ENCODE results near the gene C1orf74.

The C1orf74 gene

GRCh38 chr1:209784265-209785169, at the start of gene C1orf74:
TSS of gene C1orf74 (minus strand) at chr1:209784559. CDS start at chr1:209783634, 925 bp downstream.
- peak; percentile 99 to 100 (median 100) for DNase-seq (ENCODE audit: low read depth in 3 of 3)

- no peak for DNase-seq (ENCODE audit: low read depth in 3 of 3)
Observed at GRCh38 chr1:209831615-209832014, 47.3 kb upstream of the C1orf74 start.

DNA sequence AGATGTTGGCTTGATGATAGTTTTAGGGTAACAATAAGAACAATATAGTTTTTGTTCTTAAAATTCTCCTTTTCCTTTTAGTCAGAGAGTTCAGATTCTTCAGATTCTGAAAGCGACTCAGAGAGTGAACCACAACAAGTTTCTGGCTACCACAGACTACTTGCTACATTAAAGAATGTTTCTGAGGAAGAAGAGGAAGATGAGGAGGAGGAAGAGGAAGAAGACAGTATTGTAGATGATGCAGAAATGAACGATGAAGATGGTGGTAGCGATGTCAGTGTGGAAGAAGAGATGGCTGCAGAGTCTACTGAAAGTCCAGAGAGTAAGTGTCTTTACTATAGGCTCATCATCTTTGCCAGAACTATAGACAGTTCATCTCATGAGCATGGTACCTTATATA, 46.4 kb upstream of the C1orf74 start:
- no peak for DNase-seq (ENCODE audit: low read depth in 3 of 3)

DNA sequence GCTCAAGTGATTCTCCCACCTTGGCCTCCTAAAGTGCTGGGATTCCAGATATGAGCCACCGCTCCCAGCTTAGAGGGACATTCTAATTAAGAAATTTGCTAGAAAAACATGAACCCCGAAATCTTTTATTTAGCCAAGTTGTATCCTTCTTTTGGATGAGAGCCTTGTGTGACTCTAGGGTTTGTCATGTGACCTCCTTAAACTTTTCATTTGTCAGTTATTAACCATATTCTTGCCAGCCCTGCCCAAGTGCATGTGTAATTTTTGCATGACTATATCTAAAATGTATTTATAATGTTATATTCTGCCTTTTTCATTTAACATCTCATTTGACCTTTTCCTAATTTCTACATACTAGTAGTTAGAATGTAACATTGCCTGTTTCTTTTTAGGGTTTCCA, 45.4 kb upstream of the C1orf74 start:
- DNase-seq (ENCODE audit: low read depth in 3 of 3): no peak

DNA sequence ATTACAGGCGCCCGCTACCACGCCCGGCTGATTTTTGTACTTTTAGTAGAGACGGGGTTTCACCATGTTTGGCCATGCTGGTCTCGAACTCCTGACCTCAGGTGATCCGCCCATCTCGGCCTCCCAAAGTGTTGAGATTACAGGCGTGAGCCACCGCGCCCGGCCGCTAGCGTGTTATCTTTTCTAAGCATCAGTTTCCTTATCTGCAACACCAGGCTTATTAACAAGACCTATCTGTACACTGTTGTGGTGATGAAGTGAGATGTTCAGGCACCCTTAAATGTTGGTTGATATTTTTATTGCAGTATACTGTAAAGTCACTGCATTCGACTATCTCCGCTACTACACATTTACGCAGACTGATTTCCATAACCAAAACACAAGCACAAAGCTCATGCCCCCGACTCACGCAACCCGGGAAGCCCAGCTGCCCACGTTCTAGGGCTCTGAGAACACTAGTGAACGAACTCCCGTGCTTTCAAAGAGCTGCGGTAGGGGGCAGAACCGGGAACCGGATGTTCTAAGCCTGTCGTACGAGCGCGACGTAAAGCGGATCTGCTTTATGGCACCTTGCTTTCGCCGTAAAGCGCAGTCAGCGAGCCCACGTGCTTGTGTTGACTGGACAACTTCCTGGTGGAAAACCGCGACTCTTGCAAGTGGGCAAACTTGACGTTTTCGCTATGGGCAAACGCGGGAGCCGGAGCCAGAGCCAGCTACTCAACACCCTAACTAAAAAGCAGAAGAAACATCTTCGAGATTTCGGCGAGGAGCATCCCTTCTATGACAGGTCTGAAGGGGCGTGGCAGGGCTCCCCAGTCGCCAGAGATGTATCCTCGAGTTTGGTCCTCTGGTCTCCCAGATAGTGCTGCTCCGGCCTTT, 43.3 kb upstream of the C1orf74 start, which contains the start of gene UTP25:
Gene UTP25 (plus strand): TSS at position 589 of the 879 bp plus-strand sequence. CDS start 92 bp downstream, at position 681.
- DNase-seq (ENCODE audit: low read depth in 3 of 3): peak; percentile 85 to 92 (median 89)

DNA sequence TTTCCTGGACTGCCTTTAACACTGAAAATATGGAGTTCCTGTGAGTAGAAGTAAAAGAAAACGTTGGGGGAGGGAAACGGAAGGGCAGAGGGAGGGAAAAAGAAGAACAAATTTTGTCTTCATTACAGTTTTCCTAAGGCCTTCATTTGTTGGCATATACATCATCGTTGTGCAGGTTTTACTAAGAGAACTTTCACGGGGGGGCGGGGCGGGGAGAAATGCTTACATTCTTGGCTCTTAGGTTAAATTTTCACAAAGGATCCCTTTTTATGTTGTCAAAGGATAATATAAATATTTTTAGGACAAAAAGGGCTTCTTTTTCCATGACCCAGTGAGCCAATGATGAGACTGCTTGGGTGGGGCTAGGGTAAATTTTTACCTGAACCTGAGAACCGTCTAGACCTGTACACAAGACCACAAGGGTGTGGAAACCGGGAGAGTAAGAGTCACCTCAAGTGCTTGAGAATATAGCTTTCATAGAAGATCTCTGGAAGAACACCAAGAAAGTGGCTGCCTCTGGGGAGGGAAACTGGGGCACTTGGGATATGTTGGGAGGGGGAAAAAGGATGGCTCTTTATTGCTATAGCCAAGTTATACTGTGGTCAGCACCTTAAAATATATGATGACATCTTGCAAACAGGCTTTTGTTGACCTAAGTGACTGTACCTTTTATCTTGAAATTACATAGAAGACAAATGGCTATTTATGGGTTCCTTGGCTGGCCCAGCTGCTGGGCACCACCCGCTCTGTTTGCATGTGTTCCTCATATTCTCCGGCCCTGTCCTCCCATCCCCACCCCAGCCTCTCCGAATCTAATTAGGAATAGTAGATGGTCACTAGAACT, 41.5 kb upstream of the C1orf74 start:
- DNase-seq (ENCODE audit: low read depth in 3 of 3): no peak

DNA sequence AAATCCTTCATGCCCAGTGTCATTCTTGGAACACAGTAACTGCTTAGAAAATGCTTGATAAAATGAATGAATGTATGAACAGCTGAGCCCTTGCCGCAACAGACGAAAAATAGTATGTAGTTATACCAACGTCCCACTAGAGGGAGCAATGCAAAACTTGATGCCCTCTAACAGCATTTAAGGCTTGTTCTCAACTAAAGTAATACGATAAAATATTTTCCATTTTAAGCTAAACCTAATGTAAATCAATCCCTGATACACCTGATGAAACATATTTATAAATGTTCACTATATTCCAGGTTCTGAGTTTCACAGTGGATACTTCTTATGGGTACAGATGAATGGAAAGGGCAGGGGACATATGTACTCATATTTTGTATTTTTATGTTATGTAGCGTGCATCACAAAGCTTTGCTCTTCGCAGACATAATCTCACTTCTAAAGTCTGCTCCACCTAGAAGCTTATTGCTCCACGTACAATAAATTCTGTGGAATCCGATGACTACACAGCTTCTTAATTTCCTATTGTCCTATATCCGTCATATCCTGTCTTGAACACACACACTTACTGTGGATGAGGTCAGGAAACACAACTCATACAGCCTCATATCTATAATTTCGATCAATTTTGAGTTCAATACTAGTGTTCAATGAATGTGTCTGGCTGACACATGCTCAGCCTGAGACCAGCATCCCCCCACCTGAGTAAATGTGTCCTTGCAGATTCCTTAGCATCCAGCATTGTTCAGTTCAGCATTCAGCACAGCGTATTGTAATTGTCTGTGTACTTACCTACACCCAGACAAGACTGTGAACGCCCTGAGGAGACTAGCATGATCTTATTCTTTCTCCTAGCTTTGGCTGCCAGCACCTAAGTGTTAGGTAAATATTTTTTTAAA, 39.0 kb upstream of the C1orf74 start:
- peak in 1 of 3 experiments; percentile 13 for DNase-seq (ENCODE audit: low read depth in 3 of 3)

DNA sequence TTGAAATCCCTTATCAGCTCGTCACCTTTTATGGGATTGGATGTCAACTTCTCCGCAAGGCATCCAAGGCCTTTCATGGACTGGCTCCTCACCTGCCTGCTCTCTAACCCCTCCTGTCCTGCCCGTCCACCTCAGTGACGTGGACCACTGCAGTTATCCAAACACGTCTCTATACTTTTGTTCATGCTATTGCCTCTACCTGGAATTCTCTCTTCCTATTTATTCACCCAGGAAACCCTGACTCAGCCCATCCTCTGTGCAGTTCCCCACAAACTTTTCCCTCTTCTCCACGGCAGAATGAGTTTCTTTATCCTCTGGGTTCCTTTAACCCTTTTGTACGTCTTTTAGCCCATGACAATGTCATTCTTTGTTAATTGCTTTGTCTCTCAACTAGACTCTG, 38.3 kb upstream of the C1orf74 start:
- no peak for DNase-seq (ENCODE audit: low read depth in 3 of 3)

GRCh38 chr1:209820986-209821385, 36.6 kb upstream of the C1orf74 start:
- no peak for DNase-seq (ENCODE audit: low read depth in 3 of 3)

DNA sequence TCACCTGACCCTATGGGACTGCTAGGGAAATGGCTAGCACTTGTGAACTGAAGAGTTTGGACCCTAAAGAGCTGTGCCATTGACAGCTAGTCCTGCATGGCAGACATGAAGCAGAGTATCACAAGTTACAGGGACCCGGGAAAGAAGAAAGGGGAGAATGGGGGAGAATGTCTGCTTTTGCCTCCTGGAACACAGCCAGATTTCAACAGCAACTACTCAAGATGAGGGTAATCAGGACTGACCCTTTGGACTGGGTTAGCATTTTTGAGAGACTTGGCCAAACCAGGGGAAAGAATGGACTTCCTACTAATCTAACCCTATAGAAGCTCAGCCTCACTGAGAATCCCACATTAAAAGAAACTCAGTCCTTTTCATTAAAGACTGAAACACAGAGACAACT, 34.7 kb upstream of the C1orf74 start:
- DNase-seq (ENCODE audit: low read depth in 3 of 3): no peak

GRCh38 chr1:209817691-209818090, 33.3 kb upstream of the C1orf74 start:
- DNase-seq (ENCODE audit: low read depth in 3 of 3): no peak

- DNase-seq (ENCODE audit: low read depth in 3 of 3): no peak
Observed at GRCh38 chr1:209816923-209817322, 32.6 kb upstream of the C1orf74 start.

DNA sequence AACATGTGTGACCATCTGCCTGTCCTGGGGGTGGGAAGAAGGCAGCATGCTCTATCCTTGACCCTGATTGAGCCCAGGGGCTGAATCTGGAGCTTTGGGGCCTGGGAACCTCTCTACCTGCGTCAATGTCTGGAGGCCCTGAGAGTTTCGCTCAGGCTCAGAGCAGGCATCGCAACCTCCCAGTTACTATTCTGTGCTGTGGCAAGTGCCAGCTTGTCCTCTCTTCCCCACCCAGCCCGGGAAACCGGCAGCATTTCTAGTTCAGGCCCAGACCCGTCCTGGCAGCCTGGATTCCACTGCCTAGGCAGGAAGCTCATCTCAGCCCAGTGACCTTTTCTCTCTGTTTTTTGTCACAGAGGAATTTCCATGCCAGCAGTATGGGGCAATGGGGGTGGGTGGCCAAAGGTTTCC, 31.6 kb upstream of the C1orf74 start:
- no peak for DNase-seq (ENCODE audit: low read depth in 3 of 3)

- no peak for DNase-seq (ENCODE audit: low read depth in 3 of 3)
Observed at GRCh38 chr1:209815490-209815889, 31.1 kb upstream of the C1orf74 start.

DNA sequence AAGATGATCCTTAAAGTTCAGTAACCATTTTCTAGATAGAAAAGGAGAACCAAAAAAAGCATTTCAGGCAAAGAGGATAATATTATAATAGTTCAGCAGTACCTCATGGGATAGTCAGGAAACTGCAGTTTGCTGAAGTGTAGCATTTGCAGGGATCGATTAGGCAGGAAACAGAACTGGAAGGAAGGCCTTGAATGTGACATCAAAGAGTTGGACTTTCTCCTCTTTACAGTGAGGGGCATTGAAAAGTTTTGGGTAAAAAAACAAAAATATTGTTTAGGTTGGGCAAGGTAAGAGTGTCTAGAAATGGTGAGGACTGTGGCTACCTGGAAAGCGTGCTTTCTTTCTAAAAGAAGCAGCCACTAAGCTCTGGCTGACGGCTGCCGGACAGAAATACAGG, 29.5 kb upstream of the C1orf74 start:
- DNase-seq (ENCODE audit: low read depth in 3 of 3): no peak

- DNase-seq (ENCODE audit: low read depth in 3 of 3): no peak
Observed at GRCh38 chr1:209810783-209811182, 26.4 kb upstream of the C1orf74 start.

DNA sequence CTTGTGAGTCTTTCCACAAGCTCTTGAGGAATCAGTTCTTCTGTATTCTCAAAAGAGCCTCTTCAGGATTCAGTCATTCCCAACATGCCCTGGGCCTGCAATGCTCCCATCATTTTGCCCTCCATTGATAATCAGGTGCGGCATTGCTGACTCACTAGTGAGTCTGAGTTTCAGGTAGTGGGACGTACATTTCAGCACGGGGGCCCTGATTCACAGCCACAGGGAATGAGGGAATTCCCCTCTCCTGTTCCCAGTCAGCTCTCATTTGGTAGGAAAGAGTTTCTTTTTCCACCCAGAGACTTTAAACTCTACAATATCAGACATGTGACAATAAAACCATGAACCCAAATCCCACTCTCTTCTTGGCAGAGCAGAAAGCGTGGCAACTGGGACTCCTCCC, 25.3 kb upstream of the C1orf74 start:
- DNase-seq (ENCODE audit: low read depth in 3 of 3): no peak

GRCh38 chr1:209808059-209808581, 23.8 kb upstream of the C1orf74 start:
- no peak for DNase-seq (ENCODE audit: low read depth in 3 of 3)

DNA sequence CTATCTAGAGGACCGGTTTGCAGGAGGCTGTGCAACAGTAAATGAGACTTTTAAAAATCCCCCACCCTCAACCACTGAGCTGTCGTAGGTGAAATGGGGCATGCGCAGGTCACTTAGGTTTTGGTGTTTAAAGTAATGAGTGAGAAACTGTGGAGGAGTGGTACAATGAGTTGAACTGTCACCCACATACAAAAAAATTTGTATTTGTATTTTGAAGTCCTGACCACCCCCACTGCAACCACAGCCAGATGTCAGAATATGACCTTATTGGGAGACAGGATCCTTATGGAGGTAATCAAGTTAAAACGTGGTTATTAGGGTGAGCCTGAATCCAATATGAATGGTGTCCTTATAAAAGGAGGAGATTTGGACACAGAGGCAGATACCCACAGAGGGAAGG, 23.1 kb upstream of the C1orf74 start:
- DNase-seq (ENCODE audit: low read depth in 3 of 3): no peak

Data from stimulated activated CD4-positive, alpha-beta T cell treated with anti-CD3 and anti-CD28 coated beads, TNF-alpha, amount 100 ng/mL, for 24 hours (primary cell).